Suppressor macrophage treated with lipopolysaccharide for 4 hours (primary cell): ENCODE results near the gene TACR1.
"Not testable (repeated sequence)": the region's sequence is repeated elsewhere in the genome, so short reads cannot be mapped to it uniquely, and the experiment has no call there.

Experiments
- DNase-seq: peaks from one replicate; pipeline ENCODE4 v3.0.0-alpha.2; 2020

The TACR1 gene, protein sequence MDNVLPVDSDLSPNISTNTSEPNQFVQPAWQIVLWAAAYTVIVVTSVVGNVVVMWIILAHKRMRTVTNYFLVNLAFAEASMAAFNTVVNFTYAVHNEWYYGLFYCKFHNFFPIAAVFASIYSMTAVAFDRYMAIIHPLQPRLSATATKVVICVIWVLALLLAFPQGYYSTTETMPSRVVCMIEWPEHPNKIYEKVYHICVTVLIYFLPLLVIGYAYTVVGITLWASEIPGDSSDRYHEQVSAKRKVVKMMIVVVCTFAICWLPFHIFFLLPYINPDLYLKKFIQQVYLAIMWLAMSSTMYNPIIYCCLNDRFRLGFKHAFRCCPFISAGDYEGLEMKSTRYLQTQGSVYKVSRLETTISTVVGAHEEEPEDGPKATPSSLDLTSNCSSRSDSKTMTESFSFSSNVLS

DNA sequence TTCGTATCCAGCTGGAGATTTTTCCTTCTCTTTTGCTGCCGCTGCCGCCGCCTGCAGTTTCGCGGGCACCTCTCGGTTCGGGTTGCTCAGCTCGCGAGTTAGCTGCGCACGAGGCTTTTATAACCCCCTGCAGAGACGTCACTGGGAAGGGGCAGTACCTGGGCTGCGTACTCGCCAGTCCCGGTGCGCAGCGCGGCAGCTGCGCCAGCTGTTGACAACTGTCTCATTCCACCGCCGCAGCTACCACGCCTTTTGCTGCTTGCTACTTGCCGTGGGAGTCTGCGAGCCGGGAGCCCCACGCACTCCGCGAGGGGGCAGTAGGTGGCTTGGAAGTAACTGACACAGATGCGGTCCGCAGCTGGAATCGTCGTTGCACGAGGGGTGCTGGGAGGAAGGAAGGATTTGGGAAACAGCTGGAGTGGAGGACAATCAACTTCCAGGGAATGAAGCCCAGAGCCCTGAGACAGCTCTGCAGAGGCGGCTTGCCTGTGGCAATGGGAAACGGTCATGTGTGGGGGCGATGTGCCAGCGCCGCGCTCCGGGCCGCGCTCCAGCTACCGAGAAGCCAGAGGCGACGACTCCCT lies at the start of gene TACR1:
TACR1 (minus strand) TSS at position 93 of the 584 bp plus-strand sequence. CDS start 586 bp downstream, outside the sequence.
- DNase-seq = peak; percentile 50

DNA sequence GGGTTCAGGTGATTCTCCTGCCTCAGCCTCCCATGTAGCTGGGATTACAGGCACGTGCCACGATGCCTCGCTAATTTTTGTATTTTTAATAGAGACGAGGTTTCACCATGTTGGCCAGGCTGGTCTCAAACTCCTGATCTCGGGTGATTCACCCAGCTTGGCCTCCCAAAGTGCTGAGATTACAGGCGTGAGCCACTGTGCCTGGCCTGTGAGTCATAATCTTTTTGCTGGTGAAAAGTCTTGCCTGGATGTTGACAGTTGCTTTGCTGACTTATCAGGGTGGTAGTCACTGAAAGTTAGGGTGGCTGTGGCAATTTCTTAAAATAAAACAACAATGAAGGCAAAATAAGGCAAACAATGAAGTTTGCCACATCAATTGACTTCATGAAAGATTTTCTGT lies 49.3 kb upstream of the TACR1 start:
- not testable (repeated sequence) for DNase-seq

DNA sequence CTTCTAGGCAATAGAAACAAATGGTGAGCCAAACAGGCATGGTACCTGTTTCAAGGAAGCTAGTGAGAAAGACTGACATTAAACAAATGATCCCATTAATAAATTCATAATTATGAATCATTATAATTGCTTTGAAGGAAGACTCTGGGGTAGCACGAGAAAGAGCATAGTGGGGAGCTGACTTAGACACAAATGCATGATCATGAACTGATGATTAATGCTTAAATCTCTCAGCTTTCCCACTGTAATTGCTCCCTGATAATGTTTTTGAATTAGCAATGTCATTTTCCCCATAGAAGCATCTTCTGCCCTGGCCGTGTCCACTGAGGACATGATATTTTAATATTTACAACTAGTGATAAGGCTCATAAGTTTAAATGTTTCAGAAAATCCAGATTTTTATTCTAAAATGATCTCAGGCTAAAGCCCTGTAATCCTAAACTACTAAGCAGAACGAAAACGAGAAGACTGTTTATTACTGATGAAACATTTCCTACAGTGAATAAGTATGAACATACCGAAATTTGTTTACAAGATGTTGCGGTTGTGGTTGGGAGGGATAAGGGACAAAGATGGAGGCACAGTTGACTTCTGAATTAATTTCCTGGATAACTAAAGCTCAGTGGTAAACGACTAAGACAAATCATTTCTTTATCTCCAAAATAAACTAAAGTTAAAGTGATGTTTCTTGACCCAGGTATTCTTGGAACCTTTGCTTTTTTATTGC lies 47.3 kb upstream of the TACR1 start:
- no peak for DNase-seq

DNA sequence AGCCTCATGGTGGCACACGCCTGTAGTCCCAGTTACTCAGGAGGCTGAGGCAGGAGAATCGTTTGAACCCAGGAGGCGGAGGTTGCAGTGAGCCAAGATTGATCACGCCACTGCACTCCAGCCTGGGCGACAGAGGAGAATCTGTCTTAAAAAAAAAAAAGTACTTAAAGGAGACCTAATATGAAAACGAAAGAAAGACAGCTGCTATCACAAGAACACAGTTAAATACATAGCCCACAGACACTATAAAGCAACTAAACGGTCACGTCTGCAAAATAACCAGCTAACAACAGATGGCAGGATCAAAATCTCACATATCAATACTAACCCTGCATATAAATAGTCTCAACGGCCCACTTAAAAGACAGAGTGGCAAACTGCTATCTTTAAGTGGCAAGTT lies 43.9 kb upstream of the TACR1 start:
- DNase-seq = no peak

DNA sequence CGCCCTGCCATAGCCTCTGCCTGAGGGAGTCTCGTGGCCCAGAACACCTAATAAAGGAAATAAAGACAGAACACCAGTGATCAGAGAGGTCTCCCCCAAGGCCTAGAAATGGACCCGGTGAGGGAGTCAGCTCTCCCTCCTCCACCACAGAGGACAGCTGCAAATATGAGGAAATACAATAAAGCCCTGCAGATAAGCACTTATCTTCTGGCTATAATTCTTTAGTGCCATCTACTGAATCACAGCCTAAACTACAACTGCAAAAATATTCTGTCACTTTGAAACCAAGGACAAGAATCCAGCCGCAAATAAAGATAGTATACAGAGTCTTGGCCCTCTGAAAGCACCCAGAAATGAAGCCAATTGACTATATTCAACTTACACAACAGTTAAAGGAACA lies 42.4 kb upstream of the TACR1 start:
- peak; percentile 22 for DNase-seq

DNA sequence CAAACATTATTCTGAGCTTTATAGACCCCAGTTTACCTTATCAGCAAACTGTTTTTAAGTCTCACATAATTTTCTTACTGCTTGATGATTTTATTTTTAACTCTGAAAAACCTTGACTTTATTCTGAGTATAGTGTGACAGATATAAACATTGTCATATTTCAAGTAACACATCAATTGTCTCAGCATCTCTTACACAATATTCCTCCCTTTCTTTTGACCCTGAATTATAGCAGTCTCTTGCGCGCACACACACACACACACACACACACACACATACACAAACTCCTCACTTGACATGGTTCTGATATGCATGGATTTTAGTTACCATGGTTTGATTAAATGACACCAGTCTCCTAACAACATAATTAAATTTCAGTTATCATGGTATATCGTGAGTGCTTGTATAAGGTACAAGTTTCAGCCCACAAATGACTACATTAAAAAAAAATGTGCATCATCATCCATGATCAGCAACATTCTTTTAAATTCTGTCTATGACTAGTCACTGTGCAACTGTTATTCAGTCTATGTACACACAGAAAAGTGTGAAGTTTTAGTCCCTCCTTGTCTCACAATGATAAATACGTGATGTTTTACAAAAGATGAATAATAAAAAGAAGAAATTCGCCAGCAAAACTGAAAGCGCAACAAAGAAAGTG lies 39.5 kb upstream of the TACR1 start:
- DNase-seq = no peak

DNA sequence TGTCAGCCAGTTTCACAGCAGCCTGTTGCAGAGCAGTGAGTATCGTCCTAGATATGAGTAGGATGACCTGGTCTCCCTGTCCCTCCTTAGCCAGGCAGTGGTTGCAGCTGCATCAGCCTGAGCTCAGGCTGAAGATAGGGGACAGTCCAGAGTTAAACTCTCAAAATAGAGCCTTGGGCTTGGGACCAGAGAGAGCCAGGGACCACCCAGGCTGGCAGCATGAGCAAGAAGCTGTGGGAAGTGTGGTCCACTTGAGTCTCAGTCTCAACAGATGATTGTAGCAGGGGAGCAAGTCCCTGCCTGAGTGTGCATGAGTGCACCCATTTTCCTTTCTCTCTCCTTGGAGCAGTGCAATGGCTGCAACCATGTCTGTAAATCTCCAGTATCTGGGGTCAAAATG lies 38.0 kb upstream of the TACR1 start:
- DNase-seq = no peak

DNA sequence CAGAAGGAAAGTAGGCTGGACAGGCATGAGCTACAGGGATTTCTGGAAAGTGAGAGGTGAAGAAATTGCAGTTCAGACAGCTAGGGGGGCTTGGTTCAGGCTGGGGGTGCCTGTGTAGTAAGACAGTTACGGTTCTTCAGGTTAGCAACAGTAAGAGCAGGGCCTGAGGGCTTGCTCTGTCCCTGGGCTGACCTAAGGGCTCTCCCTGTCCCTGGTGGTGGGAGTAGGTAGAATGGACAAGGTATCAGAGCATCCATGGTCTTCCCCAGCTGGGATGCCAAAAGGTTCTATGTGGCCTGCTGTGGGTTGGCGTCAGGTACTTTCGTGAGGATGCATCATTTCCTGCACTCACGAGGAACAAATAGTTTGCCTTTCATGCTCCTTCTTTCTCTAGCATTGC lies 34.6 kb upstream of the TACR1 start:
- DNase-seq = no peak

DNA sequence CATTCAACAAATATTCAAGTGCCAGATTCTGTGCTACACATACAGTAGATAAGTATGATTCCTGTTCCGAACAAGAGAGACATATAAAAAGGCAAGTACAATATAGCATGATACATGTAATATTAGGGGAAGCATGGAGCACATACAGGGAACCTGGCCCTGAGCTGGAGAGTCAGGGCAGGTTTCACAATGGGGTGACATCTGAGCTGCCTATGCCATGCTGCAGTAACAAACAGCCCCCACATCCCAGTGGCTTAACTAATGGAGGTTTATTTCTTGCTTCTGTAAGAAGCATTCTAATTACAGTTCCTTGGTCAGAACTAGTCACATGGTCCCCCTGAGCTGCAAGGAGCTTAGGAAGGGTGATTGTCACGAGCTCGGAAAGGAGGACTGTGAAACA lies 27.3 kb upstream of the TACR1 start:
- no peak for DNase-seq

DNA sequence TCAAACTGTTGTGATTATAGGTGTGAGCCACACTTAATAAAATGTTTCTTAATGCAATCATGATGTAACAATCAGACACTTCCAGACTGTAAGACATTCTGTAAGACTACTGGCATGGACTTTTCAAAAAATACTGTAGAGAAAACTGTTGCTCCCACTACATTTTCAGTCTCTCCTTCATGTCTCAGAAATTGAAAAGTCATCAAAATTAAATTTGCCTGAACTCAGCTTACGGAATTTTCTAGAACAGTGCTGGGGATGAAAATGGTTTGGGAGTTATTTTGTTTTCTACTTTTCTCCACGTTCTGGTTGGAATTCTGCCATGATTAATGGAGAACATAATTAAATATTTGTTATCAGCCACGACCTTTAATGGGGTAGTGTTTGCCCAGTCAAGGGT lies 26.8 kb upstream of the TACR1 start:
- DNase-seq = no peak

DNA sequence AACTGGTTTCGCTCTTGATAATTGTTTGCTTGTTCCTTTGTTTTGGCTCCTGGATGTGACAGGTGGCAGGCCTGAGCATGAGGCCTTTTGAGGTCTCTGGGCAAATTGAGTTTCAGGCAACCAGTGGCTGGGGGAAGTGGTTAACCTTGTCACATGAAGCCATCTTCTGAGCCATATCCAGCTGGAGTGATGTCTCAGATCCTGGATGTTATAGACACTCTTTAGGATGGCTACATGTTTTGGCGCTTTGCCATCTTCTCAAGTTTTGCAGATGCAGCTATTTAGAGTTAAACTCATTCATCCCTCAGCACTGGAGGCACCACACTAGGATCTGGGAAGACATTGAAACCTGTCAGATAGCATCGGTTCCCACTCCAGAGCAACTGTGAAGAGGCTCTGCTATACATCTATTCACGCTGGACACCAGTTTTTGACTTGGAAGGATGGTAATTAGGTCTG lies 25.3 kb upstream of the TACR1 start:
- no peak for DNase-seq

DNA sequence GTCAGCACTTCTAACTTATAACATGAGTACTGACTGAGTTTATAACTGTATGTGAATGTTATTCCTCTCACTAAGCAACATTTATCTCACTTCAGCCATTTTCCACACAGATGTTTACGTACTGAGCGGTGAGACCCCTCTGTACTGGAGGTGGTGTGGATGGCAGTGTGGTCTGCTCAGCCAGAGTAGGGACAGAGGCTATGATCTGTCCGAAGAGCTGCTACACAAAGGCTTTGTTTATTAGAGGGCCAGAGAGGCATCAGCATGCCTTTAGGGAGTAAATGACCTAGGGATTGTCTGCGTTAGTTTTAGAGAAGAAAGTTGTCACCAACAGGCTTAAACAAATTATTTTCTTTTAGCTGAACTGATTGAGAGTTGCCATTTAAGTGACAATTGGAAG lies 23.2 kb upstream of the TACR1 start:
- no peak for DNase-seq

DNA sequence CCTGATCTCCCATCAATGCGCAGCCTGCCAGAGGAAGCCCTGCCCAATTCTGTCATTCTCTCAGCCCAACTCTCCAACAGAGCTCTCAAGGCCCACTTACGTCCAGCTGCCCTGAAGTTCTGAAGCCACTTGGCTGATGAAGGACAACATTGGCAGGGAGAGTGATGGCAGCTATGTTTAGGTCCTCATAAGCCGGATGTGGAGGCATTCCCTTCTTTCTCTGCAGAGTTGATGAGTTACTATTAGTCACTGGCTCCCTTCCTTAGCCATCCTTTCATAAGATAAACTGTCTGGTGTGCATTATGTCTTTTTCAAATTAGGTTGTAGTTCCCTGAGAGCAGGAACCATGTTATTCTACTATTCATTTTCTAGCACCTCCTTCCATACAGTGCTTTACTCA lies 22.5 kb upstream of the TACR1 start:
- DNase-seq = no peak

DNA sequence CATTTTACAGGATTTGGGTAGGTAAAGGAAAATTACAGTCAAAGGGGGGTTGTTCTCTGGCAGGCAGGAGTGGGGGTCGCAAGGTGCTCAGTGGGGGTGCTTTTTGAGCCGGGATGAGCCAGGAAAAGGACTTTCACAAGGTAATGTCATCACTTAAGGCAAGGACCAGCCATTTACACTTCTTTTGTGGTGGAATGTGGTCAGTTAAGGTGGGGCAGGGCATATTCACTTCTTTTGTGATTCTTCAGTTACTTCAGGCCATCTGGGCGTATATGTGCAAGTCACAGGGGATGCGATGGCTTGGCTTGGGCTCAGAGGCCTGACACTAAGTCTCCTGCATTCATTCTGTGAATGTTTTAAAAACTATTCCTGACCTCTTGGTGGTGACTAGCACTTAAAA lies 19.9 kb upstream of the TACR1 start:
- DNase-seq = not testable (repeated sequence)

DNA sequence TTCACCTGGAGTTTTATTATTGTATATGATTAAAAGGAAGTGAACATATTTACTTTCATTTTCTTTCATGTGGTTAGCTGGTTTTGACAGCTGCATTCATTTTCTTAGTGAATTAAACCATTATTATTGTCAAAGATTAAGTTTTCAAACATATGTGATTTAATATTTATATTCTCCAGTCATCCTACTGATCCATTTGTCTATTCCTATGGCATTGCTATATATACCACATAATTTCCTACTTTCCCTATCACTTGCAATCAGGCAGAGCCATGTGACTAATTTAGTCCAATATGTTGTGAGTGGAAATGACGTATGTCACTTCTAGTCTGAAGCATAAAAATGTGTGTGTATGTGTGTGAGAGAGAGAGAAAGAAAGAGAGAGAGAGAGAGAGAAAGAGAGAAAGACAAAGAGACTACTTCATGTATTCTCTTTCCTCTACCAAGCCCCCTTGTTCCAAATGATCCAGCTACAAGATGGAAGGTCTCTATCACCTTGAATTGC lies 12.0 kb upstream of the TACR1 start:
- DNase-seq = no peak

DNA sequence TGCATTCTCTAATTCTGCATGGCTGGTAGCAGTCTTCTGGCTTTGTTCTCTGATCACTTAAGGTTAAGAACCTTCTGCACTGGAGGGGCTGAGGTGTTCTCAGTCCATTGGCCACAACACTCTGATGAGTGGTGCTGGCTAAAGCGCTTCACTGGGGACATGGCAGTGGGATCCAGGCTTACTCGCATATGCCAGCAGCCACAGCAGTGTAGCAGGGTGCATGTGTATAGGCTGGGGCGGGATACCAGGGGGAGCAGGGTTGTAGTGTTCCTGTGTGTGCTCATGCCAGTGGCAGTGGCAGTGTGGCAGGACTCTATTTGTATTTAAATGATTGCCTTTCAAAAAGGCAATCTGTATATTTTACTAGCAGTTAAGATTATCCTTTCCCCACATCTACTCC lies 11.1 kb upstream of the TACR1 start:
- DNase-seq = no peak

DNA sequence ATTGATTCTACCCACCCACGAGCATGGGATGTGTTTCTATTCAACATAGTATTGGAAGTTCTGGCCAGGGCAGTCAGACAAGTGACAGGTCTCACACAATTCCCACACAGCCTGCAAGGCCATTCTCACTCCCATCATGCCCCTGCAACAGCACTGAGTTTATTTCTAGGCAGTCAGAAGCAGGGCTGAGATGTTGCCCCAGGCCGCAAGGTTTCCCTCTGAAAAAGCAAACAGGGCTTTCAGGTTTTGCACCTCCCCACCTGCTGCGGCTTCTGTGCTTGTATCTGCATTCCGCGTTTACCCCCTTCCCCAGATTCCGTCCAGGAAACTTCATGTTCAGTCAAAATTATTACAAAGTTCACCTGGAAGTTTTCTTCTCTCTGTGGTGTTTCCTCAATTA lies 9.4 kb upstream of the TACR1 start:
- DNase-seq = no peak

DNA sequence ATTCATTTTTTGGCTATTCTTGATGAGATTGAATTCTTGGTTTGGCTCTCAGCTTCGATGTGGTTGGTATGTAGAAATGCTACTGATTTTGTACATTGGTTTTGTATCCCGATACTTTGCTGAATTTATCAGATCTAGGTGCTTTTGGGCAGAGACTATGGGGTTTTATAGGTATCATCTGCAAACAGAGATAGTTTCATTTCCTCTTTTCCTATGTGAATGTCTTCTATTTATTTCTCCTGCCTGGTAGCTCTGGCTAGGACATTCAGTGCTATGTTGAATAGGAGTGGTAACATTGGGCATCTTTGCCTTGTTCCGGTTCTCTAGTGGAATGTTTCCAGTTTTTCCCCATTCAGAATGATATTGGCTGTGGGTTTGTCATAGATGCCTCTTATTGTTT lies 5.5 kb upstream of the TACR1 start:
- DNase-seq = no peak

DNA sequence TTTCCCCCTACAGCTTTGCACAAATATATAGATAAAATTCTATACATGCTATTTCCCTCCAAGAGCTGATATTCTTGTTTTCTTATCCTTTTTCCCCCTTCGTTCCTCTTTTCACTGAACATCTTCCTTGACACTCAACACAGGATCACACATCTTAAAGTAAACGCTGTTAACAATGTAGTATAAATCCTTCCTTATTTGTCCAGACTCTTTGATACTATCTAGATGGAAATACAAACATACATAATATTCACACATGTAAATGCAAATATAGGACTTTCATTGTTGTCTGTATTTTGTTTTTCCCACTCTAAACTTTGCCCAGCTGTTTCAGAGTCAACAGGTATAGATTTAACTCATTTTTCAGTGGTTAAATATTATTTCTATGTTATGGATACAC lies 3.0 kb upstream of the TACR1 start:
- no peak for DNase-seq

DNA sequence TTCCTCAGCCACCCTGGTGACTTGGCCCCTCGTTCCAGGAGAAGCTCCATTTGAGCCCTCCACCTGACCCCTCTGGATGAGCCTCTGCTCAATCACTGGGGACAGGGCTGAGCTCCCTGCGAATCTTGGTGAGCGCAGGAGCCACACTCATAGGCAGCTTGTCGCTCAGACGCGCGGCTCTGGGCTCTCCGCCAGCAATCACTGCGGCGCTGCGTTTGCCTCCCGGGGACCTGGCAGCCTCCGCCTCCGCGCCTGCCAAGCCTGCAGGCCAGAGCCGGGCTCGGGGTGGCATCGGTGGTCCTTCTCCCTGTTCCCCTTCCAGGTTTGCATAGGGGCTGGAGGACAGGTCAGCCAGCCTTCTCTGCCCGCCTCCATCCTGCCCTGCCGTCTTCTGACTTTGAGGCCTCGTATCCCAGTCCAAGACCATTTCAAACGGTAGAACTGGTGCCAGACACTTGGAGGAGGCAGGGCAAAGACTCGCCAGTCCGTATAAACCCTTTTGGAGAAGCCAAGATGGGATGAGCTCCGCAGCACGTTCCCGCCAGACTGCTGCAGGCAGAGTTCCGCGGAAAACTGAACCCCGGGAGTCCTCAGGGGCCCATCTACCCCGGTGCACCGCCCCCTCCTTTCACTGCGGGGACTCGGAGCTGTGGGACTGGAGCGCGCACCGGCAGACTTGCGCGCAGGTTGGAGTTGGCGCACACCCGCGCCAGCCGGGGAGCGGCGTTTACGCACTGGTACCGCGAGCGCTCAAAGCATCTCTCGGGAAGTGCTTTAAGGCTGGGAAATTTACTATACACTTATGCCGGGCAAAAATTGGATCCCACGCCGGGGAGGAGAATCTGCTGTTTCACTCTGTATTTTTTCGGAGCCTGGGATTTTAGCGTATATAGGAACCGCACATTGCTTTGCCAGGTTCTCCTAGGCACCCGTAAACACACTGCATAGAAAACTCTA lies 1.1 kb upstream of the TACR1 start:
- no peak for DNase-seq

DNA sequence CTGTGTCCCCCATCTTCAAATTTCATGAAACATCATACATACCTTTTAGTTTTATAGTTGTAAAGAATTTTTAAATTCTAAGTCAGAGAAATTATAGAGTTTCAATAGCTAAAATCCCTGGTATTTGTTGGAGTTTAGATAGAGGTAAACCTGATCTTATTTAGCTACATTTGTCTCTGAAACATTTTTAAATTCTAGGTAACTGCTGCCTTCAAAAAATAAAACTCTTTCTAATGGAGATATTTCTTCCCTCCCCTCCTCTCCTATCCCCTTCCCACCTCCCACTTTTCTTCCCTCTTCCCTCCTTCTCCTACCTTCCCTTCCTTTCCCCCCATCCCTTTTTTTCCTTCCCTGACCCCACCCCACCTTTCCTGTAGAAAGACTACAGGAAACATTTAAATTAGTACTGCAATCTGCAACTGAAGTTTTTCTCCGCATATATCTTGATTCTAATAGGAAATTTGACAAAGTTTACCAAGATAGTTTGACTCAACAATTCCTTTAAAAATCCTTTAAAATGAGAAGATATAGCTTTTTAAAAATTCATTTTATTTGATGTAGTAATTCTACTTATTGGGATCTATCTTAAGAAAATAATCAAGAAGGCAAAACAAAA lies 4.1 kb downstream of the TACR1 start:
- no peak for DNase-seq
